Trophoblast cell (in vitro differentiated cells and primary cell): ENCODE data around the gene DDX56.
"Not testable (repeated sequence)": the region's sequence is repeated elsewhere in the genome, so short reads cannot be mapped to it uniquely, and the experiment has no call there.

ENCODE experiments used
- DNase-seq, 2 donors: peaks; one replicate each; pipeline ENCODE4 v3.0.0-alpha.2; 2016
- H2AFZ ChIP-seq: 2 replicates; pipeline ENCODE4 v1.6.1; 2013; ENCODE audit warnings: low read length, moderate library complexity, mild to moderate bottlenecking; ENCODE audit not compliant: insufficient read depth, poor library complexity
- H2AK5ac ChIP-seq: 2 replicates; pipeline ENCODE4 v1.6.1; 2013; ENCODE audit warnings: mild to moderate bottlenecking, low read length
- H2BK120ac ChIP-seq: 2 replicates; pipeline ENCODE4 v1.6.1; 2013; ENCODE audit warnings: low read length, mild to moderate bottlenecking, moderate library complexity; ENCODE audit not compliant: insufficient read depth, poor library complexity
- H2BK12ac ChIP-seq: 2 replicates; pipeline ENCODE4 v1.6.1; 2013; ENCODE audit warnings: mild to moderate bottlenecking, low read length, moderate library complexity
- H2BK5ac ChIP-seq: 2 replicates; pipeline ENCODE4 v1.6.1; 2013; ENCODE audit warnings: low read length, low read depth, moderate library complexity, mild to moderate bottlenecking; ENCODE audit not compliant: poor library complexity
- H3K14ac ChIP-seq: 2 replicates; pipeline ENCODE4 v1.6.1; 2013; ENCODE audit warnings: mild to moderate bottlenecking, low read length
- H3K18ac ChIP-seq: 2 replicates; pipeline ENCODE4 v1.6.1; 2013; ENCODE audit warnings: mild to moderate bottlenecking, low read length
- H3K23ac ChIP-seq: 2 replicates; pipeline ENCODE4 v1.6.1; 2013; ENCODE audit warnings: low read length
- H3K27ac ChIP-seq: 2 replicates; pipeline ENCODE4 v1.5.1; 2013; ENCODE audit warnings: low read depth, mild to moderate bottlenecking, inconsistent platforms, low read length, moderate library complexity
- H3K27me3 ChIP-seq: 2 replicates; pipeline ENCODE4 v1.6.1; 2013; ENCODE audit warnings: inconsistent platforms, mild to moderate bottlenecking, low read length, moderate library complexity; ENCODE audit not compliant: insufficient read depth
- H3K36me3 ChIP-seq, 2 experiments: 1 replicate in 1 of 2; 2 replicates in 1 of 2; pipeline ENCODE4 v1.6.1; 2013; ENCODE audit warnings: low read length in 2 of 2, mild to moderate bottlenecking in 2 of 2, moderate library complexity in 1 of 2; ENCODE audit not compliant: insufficient read depth in 2 of 2, control insufficient read depth in 1 of 2
- H3K4ac ChIP-seq: 2 replicates; pipeline ENCODE4 v1.6.1; 2013; ENCODE audit warnings: low read depth, mild to moderate bottlenecking, low read length, moderate library complexity
- H3K4me1 ChIP-seq, 2 experiments: 1 replicate in 1 of 2; 2 replicates in 1 of 2; pipeline ENCODE4 v1.6.1; 2013; ENCODE audit warnings: low read length in 2 of 2, mild to moderate bottlenecking in 2 of 2, moderate library complexity in 1 of 2; ENCODE audit not compliant: insufficient read depth in 2 of 2, control insufficient read depth in 1 of 2
- H3K4me2 ChIP-seq: 2 replicates; pipeline ENCODE4 v1.6.1; 2013; ENCODE audit warnings: inconsistent platforms, mild to moderate bottlenecking, low read length, moderate library complexity
- H3K4me3 ChIP-seq: 2 replicates; pipeline ENCODE4 v1.5.1; 2013; ENCODE audit warnings: mild to moderate bottlenecking, low read depth, low read length, inconsistent platforms
- H3K79me1 ChIP-seq: one replicate; pipeline ENCODE4 v1.6.1; 2013; ENCODE audit warnings: low read length
- H3K79me2 ChIP-seq: 2 replicates; pipeline ENCODE4 v1.6.1; 2013; ENCODE audit warnings: low read length, mild to moderate bottlenecking; ENCODE audit not compliant: control insufficient read depth, insufficient read depth, poor library complexity
- H3K9ac ChIP-seq: 2 replicates; pipeline ENCODE4 v1.6.1; 2013; ENCODE audit warnings: mild to moderate bottlenecking, low read length
- H3K9me3 ChIP-seq: 2 replicates; pipeline ENCODE4 v1.6.1; 2013; ENCODE audit warnings: low read depth, mild to moderate bottlenecking, control low read depth, inconsistent platforms, low read length; ENCODE audit not compliant: insufficient read depth
- H4K12ac ChIP-seq: 2 replicates; pipeline ENCODE4 v1.6.1; 2013; ENCODE audit warnings: low read depth, mild to moderate bottlenecking, low read length, moderate library complexity
- H4K8ac ChIP-seq: 2 replicates; pipeline ENCODE4 v1.6.1; 2013; ENCODE audit warnings: low read depth, mild to moderate bottlenecking, low read length, moderate library complexity
- H4K91ac ChIP-seq: one replicate; pipeline ENCODE4 v1.6.1; 2013; ENCODE audit warnings: low read depth, mild to moderate bottlenecking, low read length, moderate library complexity
- WGBS: extraction: QIAGEN DNeasy Blood & Tissue Kit; methylation state at CpG from one replicate; pipeline ENCODE4 v1.1.7; 2013; ENCODE audit warnings: missing lambda C conversion rate; ENCODE audit not compliant: insufficient read length, insufficient coverage; ENCODE audit errors: extremely low coverage; 5-methylcytosine and 5-hydroxymethylcytosine counted together

Gene DDX56

DNA sequence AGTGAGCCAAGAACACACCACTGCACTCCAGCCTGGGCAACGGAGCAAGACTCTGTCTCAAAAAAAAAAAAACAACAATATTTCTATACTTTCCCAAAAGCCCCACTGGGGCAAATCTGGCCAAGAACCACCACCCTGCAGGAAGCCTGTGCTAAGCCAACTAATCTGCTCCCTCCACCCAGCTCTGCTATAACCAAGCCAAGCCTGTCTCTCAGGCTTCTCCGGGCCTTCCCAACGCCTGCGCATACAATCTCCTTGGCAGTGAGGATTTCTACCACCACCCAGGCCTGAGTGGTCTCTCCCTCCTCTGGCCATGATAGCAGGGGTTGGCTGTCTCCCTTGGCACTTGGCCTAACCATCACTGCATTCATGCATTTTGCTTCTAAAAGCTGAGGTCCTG, 14.2 kb downstream of the DDX56 start:
- Histone ChIP-seq H4K8ac (no peak overlapping the region), H3K23ac (no peak overlapping the region), H2BK5ac (no peak overlapping the region), H3K4me2 (no peak overlapping the region), H3K18ac (no peak overlapping the region), H3K4ac (no peak overlapping the region), H4K91ac (no peak overlapping the region), H4K12ac (no peak overlapping the region), H3K9ac (no peak overlapping the region), H3K36me3 (peaks cover 7 to 11% of the 10 kb centered on the region in 2 experiments), H2AFZ (no peak overlapping the region), H2AK5ac (no peak overlapping the region), H2BK12ac (no peak overlapping the region), H2BK120ac (no peak overlapping the region), H3K79me2 (no peaks in the 10 kb centered on the region), H3K9me3 (no peaks in the 10 kb centered on the region), H3K27ac (no peak overlapping the region), H3K27me3 (no peaks in the 10 kb centered on the region), H3K4me3 (no peak overlapping the region), H3K79me1 (no peaks in the 10 kb centered on the region), H3K14ac (no peak overlapping the region), H3K4me1 (no peaks in the 10 kb centered on the region)
- DNase-seq: no peak
- WGBS: no CpG with 5 or more reads among the region's 4 CpGs

DNA sequence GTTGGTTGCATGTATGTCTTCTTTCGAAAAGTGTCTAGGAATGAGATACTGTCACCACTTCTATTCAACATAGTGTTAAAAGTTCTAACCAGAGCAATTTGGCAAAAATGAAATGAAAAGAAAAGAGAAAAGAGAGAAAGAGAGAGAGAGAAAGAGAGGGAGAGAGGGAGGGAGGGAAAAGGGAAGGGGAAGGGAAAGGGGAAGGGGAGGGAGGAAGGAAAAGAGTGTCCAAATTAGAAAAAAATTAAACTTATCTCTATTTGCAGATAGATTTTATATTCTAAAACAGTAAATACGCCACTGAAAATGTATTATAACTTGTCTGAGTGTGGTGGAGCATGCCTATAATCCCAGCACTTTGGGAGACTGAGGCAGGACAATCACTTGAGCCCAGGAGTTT, 16.2 kb downstream of the DDX56 start:
- Histone ChIP-seq H2BK5ac (no peak overlapping the region), H3K4me1 (no peaks in the 10 kb centered on the region), H2AFZ (no peak overlapping the region), H3K9me3 (no peaks in the 10 kb centered on the region), H3K4ac (no peak overlapping the region), H3K27ac (no peak overlapping the region), H2BK120ac (no peak overlapping the region), H3K14ac (no peak overlapping the region), H3K4me2 (no peak overlapping the region), H4K91ac (no peak overlapping the region), H3K4me3 (no peak overlapping the region), H3K79me2 (no peaks in the 10 kb centered on the region), H3K79me1 (no peaks in the 10 kb centered on the region), H3K27me3 (no peaks in the 10 kb centered on the region), H3K9ac (no peak overlapping the region), H2AK5ac (no peak overlapping the region), H4K12ac (no peak overlapping the region), H4K8ac (no peak overlapping the region), H3K23ac (no peak overlapping the region), H2BK12ac (no peak overlapping the region), H3K36me3 (no peaks in the 10 kb centered on the region), H3K18ac (no peak overlapping the region)
- DNase-seq: no peak
- no CpG with 5 or more reads among the region's 2 CpGs for WGBS

GRCh38 chr7:44555350-44555749, 18.4 kb downstream of the DDX56 start:
- no peak overlapping the region for H3K9ac ChIP-seq
- H3K4me3 ChIP-seq: no peak overlapping the region
- H2AK5ac ChIP-seq: no peak overlapping the region
- no peak overlapping the region for H4K91ac ChIP-seq
- no peaks in the 10 kb centered on the region for H3K79me1 ChIP-seq
- H2BK5ac ChIP-seq: no peak overlapping the region
- no peak overlapping the region for H3K4me2 ChIP-seq
- H3K36me3 ChIP-seq: no peaks in the 10 kb centered on the region
- no peaks in the 10 kb centered on the region for H3K27me3 ChIP-seq
- no peak overlapping the region for H3K14ac ChIP-seq
- H3K79me2 ChIP-seq: no peaks in the 10 kb centered on the region
- no peak overlapping the region for H3K27ac ChIP-seq
- H4K12ac ChIP-seq: no peak overlapping the region
- no peak overlapping the region for H2BK12ac ChIP-seq
- no peaks in the 10 kb centered on the region for H3K9me3 ChIP-seq
- H4K8ac ChIP-seq: no peak overlapping the region
- no peak overlapping the region for H2AFZ ChIP-seq
- H3K18ac ChIP-seq: no peak overlapping the region
- no peak for DNase-seq
- H3K23ac ChIP-seq: no peak overlapping the region
- H3K4ac ChIP-seq: no peak overlapping the region
- no peaks in the 10 kb centered on the region for H3K4me1 ChIP-seq
- H2BK120ac ChIP-seq: no peak overlapping the region
- WGBS: no CpG with 5 or more reads among the region's 2 CpGs

DNA sequence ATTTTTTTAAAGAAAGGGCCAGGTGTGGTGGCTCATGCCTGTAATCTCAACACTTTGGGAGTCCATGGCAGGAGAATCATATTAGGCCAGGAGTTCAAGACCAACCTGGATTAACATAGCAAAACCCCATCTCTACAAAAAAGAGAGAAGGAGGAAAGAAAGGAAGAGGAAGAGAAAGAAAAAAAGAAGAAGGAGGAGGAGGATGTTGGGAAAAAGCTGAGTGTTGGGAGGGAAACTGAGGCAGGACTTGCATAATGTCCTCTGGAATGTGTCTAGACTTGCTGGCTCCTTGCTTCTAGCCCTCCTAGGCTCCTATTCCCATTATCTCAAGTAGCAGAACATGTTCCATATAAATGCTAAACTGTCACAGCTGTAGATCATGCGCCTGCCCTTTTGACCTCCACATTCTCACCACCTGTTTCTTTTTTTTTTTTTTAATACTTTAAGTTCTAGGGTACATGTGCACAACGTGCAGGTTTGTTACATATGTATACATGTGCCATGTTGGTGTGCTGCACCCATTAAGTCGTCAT, 21.2 kb downstream of the DDX56 start:
- H3K9me3 ChIP-seq, H4K91ac ChIP-seq, H4K12ac ChIP-seq, H2BK120ac ChIP-seq, H3K4me3 ChIP-seq, H2AK5ac ChIP-seq, DNase-seq, H4K8ac ChIP-seq, H3K4ac ChIP-seq, H3K79me2 ChIP-seq, H3K18ac ChIP-seq, H3K36me3 ChIP-seq, H3K79me1 ChIP-seq, H2BK12ac ChIP-seq, H3K14ac ChIP-seq, H2AFZ ChIP-seq, H2BK5ac ChIP-seq, H3K9ac ChIP-seq, H3K4me2 ChIP-seq, H3K23ac ChIP-seq, H3K27me3 ChIP-seq, H3K27ac ChIP-seq, H3K4me1 ChIP-seq: not testable (repeated sequence)
- no CpG with 5 or more reads among the region's 3 CpGs for WGBS
